ENCODE results near the gene UBE2D3. TPM values are rescaled to one million over a fixed set of nuclear protein-coding genes. Genes with fewer than 3 reads are reported as not detected.

The UBE2D3 gene
- polyA plus RNA-seq, 1 donor from 2014 or later: 373 TPM

GRCh38 chr4:102860611-102861324, 33.4 kb upstream of the UBE2D3 start:
- H3K27ac ChIP-seq (ENCODE audit: low read length): no peak overlapping the region
- no peaks in the 10 kb centered on the region for H3K36me3 ChIP-seq (ENCODE audit: insufficient read depth, low read length)
- no peaks in the 10 kb centered on the region for H3K79me2 ChIP-seq (replicated peaks; ENCODE audit: insufficient read depth, low read length)
- no peak overlapping the region for H3K4me3 ChIP-seq (ENCODE audit: low read length)
- H3F3A ChIP-seq (ENCODE audit: insufficient read depth, low read length, poor library complexity, severe bottlenecking): no peaks in the 10 kb centered on the region
- H3K4me2 ChIP-seq (ENCODE audit: low read length): no peak overlapping the region
- H3K9ac ChIP-seq (ENCODE audit: low read length): no peak overlapping the region
- no peaks in the 10 kb centered on the region for H3K9me2 ChIP-seq (ENCODE audit: insufficient read depth, low read length)
- no peaks in the 10 kb centered on the region for H3K27me3 ChIP-seq (ENCODE audit: insufficient read depth, low read depth, low read length)
- TF ChIP-seq TAF1 (IDR thresholded peaks at IDR 0.05; ENCODE audit: low read depth) (no peak), EZH2 (IDR thresholded peaks at IDR 0.05; ENCODE audit: borderline replicate concordance, insufficient read depth, low read length, poor library complexity, severe bottlenecking) (no peak), POLR2AphosphoS5 (IDR thresholded peaks at IDR 0.05) (no peak), MXI1 (conservative IDR thresholded peaks at IDR 0.05; ENCODE audit: poor library complexity, severe bottlenecking) (no peak), CTCF (IDR thresholded peaks at IDR 0.05; ENCODE audit: poor library complexity, severe bottlenecking) (no peak), EP300 (conservative IDR thresholded peaks at IDR 0.05; ENCODE audit: poor library complexity, severe bottlenecking) (no peak)
- no peak overlapping the region for H2AFZ ChIP-seq (ENCODE audit: low read depth, low read length)
- no peaks in the 10 kb centered on the region for H3K9me3 ChIP-seq (ENCODE audit: low read length)
- no peaks in the 10 kb centered on the region for H4K20me1 ChIP-seq (ENCODE audit: insufficient read depth)

GRCh38 chr4:102858828-102859464, 31.6 kb upstream of the UBE2D3 start:
- Histone ChIP-seq H3F3A (ENCODE audit: insufficient read depth, low read length, poor library complexity, severe bottlenecking) (no peaks in the 10 kb centered on the region), H3K27ac (ENCODE audit: low read length) (no peak overlapping the region), H3K9me2 (ENCODE audit: insufficient read depth, low read length) (no peaks in the 10 kb centered on the region), H2AFZ (ENCODE audit: low read depth, low read length) (no peak overlapping the region), H3K4me3 (ENCODE audit: low read length) (no peak overlapping the region), H3K36me3 (ENCODE audit: insufficient read depth, low read length) (no peaks in the 10 kb centered on the region), H4K20me1 (ENCODE audit: insufficient read depth) (no peaks in the 10 kb centered on the region), H3K9me3 (ENCODE audit: low read length) (no peaks in the 10 kb centered on the region), H3K79me2 (replicated peaks; ENCODE audit: insufficient read depth, low read length) (no peaks in the 10 kb centered on the region), H3K9ac (ENCODE audit: low read length) (no peak overlapping the region), H3K27me3 (ENCODE audit: insufficient read depth, low read depth, low read length) (no peaks in the 10 kb centered on the region), H3K4me2 (ENCODE audit: low read length) (no peak overlapping the region)
- TF ChIP-seq RAD21 (conservative IDR thresholded peaks at IDR 0.05) (no peak), TAF1 (IDR thresholded peaks at IDR 0.05; ENCODE audit: low read depth) (no peak), POLR2AphosphoS5 (IDR thresholded peaks at IDR 0.05) (no peak), MXI1 (conservative IDR thresholded peaks at IDR 0.05; ENCODE audit: poor library complexity, severe bottlenecking) (no peak), CTCF (IDR thresholded peaks at IDR 0.05; ENCODE audit: poor library complexity, severe bottlenecking) (no peak), SMC3 (conservative IDR thresholded peaks at IDR 0.05; ENCODE audit: poor library complexity) (no peak), REST (IDR thresholded peaks at IDR 0.05; ENCODE audit: borderline replicate concordance) (no peak)

All from neural cell (in vitro differentiated cells).